ENCODE results near the gene MRGPRG.

The MRGPRG gene

GRCh38 chr11:3219281-3219892 is 774 bp upstream of the MRGPRG start:
- Histone ChIP-seq H3K4me3 (ENCODE audit: low read length) (no peak overlapping the region), H3K9ac (ENCODE audit: low read length) (no peak overlapping the region), H4K20me1 (ENCODE audit: insufficient read depth, low read length) (no peaks in the 10 kb centered on the region), H3K9me3 (ENCODE audit: insufficient read depth, low read length) (no peaks in the 10 kb centered on the region), H3K4me2 (ENCODE audit: low read length) (no peak overlapping the region), H3K27me3 (ENCODE audit: low read depth, low read length) (peaks cover 7% of the 10 kb centered on the region), H2AFZ (ENCODE audit: low read depth, low read length) (no peak overlapping the region), H3K36me3 (replicated peaks; ENCODE audit: low read depth, low read length) (no peaks in the 10 kb centered on the region), H3K27ac (ENCODE audit: low read length) (no peak overlapping the region), H3K79me2 (ENCODE audit: low read length) (no peaks in the 10 kb centered on the region), H3K4me1 (ENCODE audit: low read length) (no peaks in the 10 kb centered on the region)
- TF ChIP-seq, protein P1, sequence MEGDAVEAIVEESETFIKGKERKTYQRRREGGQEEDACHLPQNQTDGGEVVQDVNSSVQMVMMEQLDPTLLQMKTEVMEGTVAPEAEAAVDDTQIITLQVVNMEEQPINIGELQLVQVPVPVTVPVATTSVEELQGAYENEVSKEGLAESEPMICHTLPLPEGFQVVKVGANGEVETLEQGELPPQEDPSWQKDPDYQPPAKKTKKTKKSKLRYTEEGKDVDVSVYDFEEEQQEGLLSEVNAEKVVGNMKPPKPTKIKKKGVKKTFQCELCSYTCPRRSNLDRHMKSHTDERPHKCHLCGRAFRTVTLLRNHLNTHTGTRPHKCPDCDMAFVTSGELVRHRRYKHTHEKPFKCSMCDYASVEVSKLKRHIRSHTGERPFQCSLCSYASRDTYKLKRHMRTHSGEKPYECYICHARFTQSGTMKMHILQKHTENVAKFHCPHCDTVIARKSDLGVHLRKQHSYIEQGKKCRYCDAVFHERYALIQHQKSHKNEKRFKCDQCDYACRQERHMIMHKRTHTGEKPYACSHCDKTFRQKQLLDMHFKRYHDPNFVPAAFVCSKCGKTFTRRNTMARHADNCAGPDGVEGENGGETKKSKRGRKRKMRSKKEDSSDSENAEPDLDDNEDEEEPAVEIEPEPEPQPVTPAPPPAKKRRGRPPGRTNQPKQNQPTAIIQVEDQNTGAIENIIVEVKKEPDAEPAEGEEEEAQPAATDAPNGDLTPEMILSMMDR (IDR thresholded peaks at IDR 0.05; ENCODE audit: low read depth, low read length), result no peak
- no peak for TF ChIP-seq EZH2phosphoT487 (IDR thresholded peaks at IDR 0.05; ENCODE audit: low read depth)

GRCh38 chr11:3217818-3218482 is 663 bp downstream of the MRGPRG start:
- Histone ChIP-seq H3K4me2 (ENCODE audit: low read length) (no peak overlapping the region), H3K36me3 (replicated peaks; ENCODE audit: low read depth, low read length) (no peaks in the 10 kb centered on the region), H3K4me3 (ENCODE audit: low read length) (no peak overlapping the region), H2AFZ (ENCODE audit: low read depth, low read length) (no peak overlapping the region), H3K79me2 (ENCODE audit: low read length) (no peaks in the 10 kb centered on the region), H3K9me3 (ENCODE audit: insufficient read depth, low read length) (no peaks in the 10 kb centered on the region), H3K9ac (ENCODE audit: low read length) (no peak overlapping the region), H3K4me1 (ENCODE audit: low read length) (no peaks in the 10 kb centered on the region), H4K20me1 (ENCODE audit: insufficient read depth, low read length) (no peaks in the 10 kb centered on the region), H3K27me3 (ENCODE audit: low read depth, low read length) (peaks cover 7% of the 10 kb centered on the region), H3K27ac (ENCODE audit: low read length) (no peak overlapping the region)
- no peak for TF ChIP-seq EZH2phosphoT487 (IDR thresholded peaks at IDR 0.05; ENCODE audit: low read depth)
- TF ChIP-seq, protein P1 (IDR thresholded peaks at IDR 0.05; ENCODE audit: low read depth, low read length), result no peak

DNA sequence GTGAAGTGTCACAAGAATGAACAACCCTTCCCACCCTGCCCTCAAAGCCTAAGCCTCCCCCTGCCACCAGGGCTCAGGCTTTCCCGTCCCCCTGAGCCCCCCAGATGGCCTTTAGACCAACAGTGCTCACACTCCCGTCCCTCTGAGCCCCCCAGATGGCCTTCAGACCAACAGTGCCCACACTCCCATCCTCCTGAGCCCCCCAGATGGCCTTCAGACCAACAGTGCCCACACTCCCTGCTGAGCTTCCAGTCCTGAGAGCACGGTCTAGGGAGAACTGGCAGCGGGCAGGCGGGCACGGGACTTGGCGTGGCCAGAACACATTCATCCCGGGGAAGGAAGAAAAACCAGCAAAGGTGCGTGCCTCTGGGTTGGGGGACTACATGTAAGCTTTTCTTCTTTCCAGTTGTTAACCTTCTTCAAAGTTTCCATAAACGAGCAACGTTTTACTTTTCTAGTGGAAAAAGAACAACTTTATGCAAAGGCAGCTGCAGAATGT is 2.5 kb downstream of the MRGPRG start:
- Histone ChIP-seq H3K9ac (ENCODE audit: low read length) (no peak overlapping the region), H3K9me3 (ENCODE audit: insufficient read depth, low read length) (no peaks in the 10 kb centered on the region), H3K4me1 (ENCODE audit: low read length) (no peaks in the 10 kb centered on the region), H3K36me3 (replicated peaks; ENCODE audit: low read depth, low read length) (no peaks in the 10 kb centered on the region), H3K27me3 (ENCODE audit: low read depth, low read length) (peaks cover 7% of the 10 kb centered on the region), H3K79me2 (ENCODE audit: low read length) (no peaks in the 10 kb centered on the region), H3K4me3 (ENCODE audit: low read length) (no peak overlapping the region), H3K27ac (ENCODE audit: low read length) (no peak overlapping the region), H3K4me2 (ENCODE audit: low read length) (no peak overlapping the region), H2AFZ (ENCODE audit: low read depth, low read length) (no peak overlapping the region), H4K20me1 (ENCODE audit: insufficient read depth, low read length) (no peaks in the 10 kb centered on the region)
- TF ChIP-seq EZH2phosphoT487 (IDR thresholded peaks at IDR 0.05; ENCODE audit: low read depth), result no peak
- TF ChIP-seq, protein P1 (IDR thresholded peaks at IDR 0.05; ENCODE audit: low read depth, low read length), result no peak

DNA sequence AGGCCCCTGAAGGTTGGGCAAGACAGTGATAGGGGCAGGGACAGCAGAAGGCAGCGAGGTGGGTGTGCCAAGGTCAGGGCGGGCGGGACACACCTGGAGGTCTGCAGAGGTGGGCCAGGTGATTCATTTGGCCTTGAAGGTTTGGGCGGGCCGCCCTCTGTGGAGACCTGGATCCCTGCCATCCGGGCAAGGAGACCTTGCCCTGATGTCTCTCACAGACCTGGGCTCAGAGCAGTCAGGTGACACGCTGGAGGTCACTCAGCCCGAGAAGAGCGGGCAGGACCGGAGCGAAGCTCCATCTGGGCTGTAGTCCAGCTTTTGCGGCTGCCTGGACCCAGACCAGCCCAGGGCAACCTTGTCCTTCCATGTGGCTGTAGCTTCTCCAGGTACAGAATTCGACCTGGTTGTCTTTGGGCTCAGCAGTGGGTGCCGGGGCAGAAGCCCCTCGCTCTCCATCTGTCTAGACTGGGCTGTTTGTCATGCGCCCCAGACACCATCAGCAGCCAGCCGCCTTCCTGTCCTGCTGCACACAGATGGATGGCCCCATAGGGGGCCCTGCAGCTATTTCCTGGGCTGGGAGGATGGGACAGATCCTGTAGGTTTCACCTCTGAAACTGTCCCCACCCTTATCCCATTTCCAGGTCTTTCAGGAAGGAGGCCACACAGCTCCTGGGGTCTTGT is 3.1 kb downstream of the MRGPRG start:
- H3K4me2 ChIP-seq (ENCODE audit: low read length), result no peak overlapping the region
- no peak overlapping the region for H2AFZ ChIP-seq (ENCODE audit: low read depth, low read length)
- H3K36me3 ChIP-seq (replicated peaks; ENCODE audit: low read depth, low read length), result no peaks in the 10 kb centered on the region
- no peaks in the 10 kb centered on the region for H3K9me3 ChIP-seq (ENCODE audit: insufficient read depth, low read length)
- H3K27me3 ChIP-seq (ENCODE audit: low read depth, low read length), result peaks cover 7% of the 10 kb centered on the region
- TF ChIP-seq, protein P1 (IDR thresholded peaks at IDR 0.05; ENCODE audit: low read depth, low read length), result no peak
- no peak for TF ChIP-seq EZH2phosphoT487 (IDR thresholded peaks at IDR 0.05; ENCODE audit: low read depth)
- no peaks in the 10 kb centered on the region for H3K4me1 ChIP-seq (ENCODE audit: low read length)
- no peaks in the 10 kb centered on the region for H4K20me1 ChIP-seq (ENCODE audit: insufficient read depth, low read length)
- no peaks in the 10 kb centered on the region for H3K79me2 ChIP-seq (ENCODE audit: low read length)
- no peak overlapping the region for H3K4me3 ChIP-seq (ENCODE audit: low read length)
- no peak overlapping the region for H3K9ac ChIP-seq (ENCODE audit: low read length)
- no peak overlapping the region for H3K27ac ChIP-seq (ENCODE audit: low read length)

Data from OCI-LY3 (cell line).